Fibroblast of peridontal ligament (primary cell): Measurements from ENCODE around the gene ZNF419.
A peak's percentile ranks its signal among the peaks of the same experiment; 100 is the strongest.

ENCODE experiments used
- DNase-seq: peaks from one replicate; pipeline ENCODE4 v3.0.0-alpha.2; 2010; ENCODE audit errors: extremely low read depth

ZNF419 gene

DNA sequence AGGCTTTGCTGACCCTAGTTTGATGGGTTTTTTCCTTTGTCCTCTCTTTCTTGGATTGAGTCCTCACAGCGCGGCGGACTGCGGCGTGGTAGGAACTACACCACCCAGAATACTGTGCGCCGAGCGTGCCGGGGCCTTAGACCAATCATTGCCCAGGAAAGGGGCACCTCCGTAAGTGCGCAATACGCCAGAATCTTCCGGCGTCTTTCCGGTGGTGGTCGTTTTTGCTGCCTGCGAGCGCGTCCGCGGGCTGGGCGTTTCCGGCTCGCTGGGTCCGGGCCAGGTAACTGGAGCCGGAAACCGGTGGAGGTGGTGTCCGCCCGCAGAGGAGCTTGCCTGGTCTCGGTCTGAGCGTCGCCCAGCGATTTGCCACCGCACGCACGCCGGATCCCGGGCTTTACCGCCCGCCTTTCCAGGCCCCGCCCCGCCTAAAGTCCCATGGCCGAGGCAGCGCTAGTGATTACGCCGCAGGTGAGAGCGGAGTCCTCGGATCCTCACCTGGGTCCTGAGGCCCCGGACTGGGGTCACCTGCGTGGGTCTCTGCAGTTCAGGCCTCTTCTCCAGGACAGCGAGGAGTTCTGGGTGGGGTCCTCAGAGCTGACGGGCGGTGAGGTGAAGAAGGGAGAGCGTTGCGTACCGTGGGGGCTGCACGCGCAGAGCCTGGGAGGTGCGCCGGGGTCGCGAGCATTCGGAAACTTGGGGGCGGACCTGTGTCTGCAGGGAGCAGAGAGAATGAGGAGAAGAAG lies 39.8 kb downstream of the ZNF419 start, which contains the start of gene ZNF549:
Gene ZNF549, plus strand, starts transcription at position 221 of the 746 bp plus-strand sequence. Its CDS starts 218 bp downstream, at position 439.
- DNase-seq, result peak; percentile 90

DNA sequence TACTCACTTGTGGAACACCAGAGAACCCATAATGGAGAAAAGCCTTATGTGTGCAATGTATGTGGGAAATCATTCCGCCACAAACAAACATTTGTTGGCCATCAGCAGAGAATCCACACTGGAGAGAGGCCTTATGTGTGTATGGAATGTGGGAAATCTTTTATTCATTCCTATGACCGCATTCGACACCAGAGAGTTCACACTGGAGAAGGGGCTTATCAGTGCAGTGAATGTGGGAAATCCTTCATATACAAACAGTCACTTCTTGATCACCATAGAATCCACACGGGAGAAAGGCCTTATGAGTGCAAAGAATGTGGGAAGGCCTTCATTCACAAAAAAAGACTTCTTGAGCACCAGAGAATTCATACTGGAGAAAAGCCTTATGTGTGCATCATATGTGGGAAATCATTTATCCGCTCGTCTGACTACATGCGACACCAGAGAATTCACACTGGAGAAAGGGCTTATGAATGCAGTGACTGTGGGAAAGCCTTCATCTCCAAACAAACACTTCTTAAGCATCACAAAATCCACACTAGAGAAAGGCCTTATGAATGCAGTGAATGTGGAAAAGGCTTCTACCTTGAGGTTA lies 50.5 kb downstream of the ZNF419 start:
- DNase-seq, result peak; percentile 7
